Panc1 (cell line): Measurements from ENCODE around the gene ZNF318. TPM values are rescaled to one million over a fixed set of nuclear protein-coding genes. Genes with fewer than 3 reads are reported as not detected.

Source experiments
- ATAC-seq: fragments of 200-7000 bp; cut with Tn5 transposase; 2 replicates; pipeline ENCODE4 v1.9.1; 2020; ENCODE audit warnings: mild to moderate bottlenecking, moderate library complexity
- BruUV-seq: library from RNA; stranded (reverse); fragments of 400-500 nt; replicated peaks from 2 replicates; lab custom pipeline; 2021; lab: Mats Ljungman, UMichigan
- CTCF ChIA-PET: fragments of 300-600 bp; sonication (Branson Sonifier 250); formaldehyde crosslinking; loops from one replicate; lab custom pipeline; 2022; ENCODE audit warnings: antibody characterized with exemption; lab: Charles Lee
- POLR2A ChIA-PET: fragments of 300-600 bp; sonication (Branson Sonifier 250); formaldehyde crosslinking; loops from one replicate; lab custom pipeline; 2022; ENCODE audit warnings: antibody characterized with exemption; lab: Charles Lee
- DNase-seq: peaks from one replicate; pipeline ENCODE4 v3.0.0-alpha.2; 2010; ENCODE audit warnings: low read depth, low spot score
- H3K27ac ChIP-seq: 2 replicates; pipeline ENCODE4 v1.5.1; 2011; ENCODE audit warnings: mild to moderate bottlenecking, low read length, inconsistent platforms
- H3K27me3 ChIP-seq: fragments of 200-500 bp; sonication (Bioruptor generic); 2 replicates; pipeline ENCODE4 v1.6.0; 2014; ENCODE audit warnings: low read length, inconsistent platforms; ENCODE audit not compliant: control insufficient read depth, insufficient read depth
- H3K36me3 ChIP-seq: fragments of 200-500 bp; sonication (Bioruptor generic); 2 replicates; pipeline ENCODE4 v1.5.1; 2014; ENCODE audit warnings: inconsistent platforms, mild to moderate bottlenecking, low read length, moderate library complexity; ENCODE audit not compliant: control insufficient read depth, insufficient read depth
- H3K4me1 ChIP-seq: 2 replicates; pipeline ENCODE4 v1.5.1; 2011; ENCODE audit warnings: inconsistent platforms, mild to moderate bottlenecking, low read length, moderate library complexity; ENCODE audit not compliant: control insufficient read depth, insufficient read depth
- H3K4me3 ChIP-seq, 2 experiments: 2 replicates each; pipeline ENCODE4 v1.5.1; 2011 to 2012; ENCODE audit warnings: low read depth in 2 of 2, low read length in 2 of 2, mild to moderate bottlenecking in 2 of 2, inconsistent platforms in 1 of 2, moderate library complexity in 1 of 2
- H3K9me3 ChIP-seq: fragments of 200-500 bp; sonication (Bioruptor generic); 2 replicates; pipeline ENCODE4 v1.5.1; 2014; ENCODE audit warnings: low read depth, mild to moderate bottlenecking, inconsistent platforms, low read length, moderate library complexity; ENCODE audit not compliant: control insufficient read depth, insufficient read depth
- POLR2AphosphoS5 ChIP-seq: IDR thresholded peaks from 2 replicates; pipeline ENCODE4 v1.6.1; 2012; ENCODE audit warnings: mild to moderate bottlenecking, low read depth, low read length, moderate library complexity
- SIN3A ChIP-seq: IDR thresholded peaks from 2 replicates; pipeline ENCODE4 v1.6.1; 2012; ENCODE audit warnings: low read depth, mild to moderate bottlenecking, low read length, moderate library complexity, borderline replicate concordance; ENCODE audit not compliant: insufficient read depth
- TCF7L2 ChIP-seq: IDR thresholded peaks from 2 replicates; pipeline ENCODE4 v1.6.1; 2011; ENCODE audit warnings: mild to moderate bottlenecking, low read depth, low read length, inconsistent platforms
- in situ Hi-C: cut with HindIII; loops from 2 replicates; pipeline ENCODE4 v1.10.0; 2016; ENCODE audit warnings: low sequenced_read_pairs, low pct_unique_long_range_greater_than_20kb
- intact Hi-C: fragments of 100-400 bp; cut with micrococcal nuclease; formaldehyde crosslinking; loops from one replicate; pipeline ENCODE4 v1.10.0; 2022; ENCODE audit not compliant: unreplicated experiment
- total RNA-seq: library from RNA; stranded (reverse); gene quantifications from one replicate; pipeline ENCODE4 v1.2.1, GENCODE V29; 2021; ENCODE audit not compliant: unreplicated experiment
- TF ChIP-seq, protein P1 (sequence below): fragments of 450-650 bp; IDR thresholded peaks from 2 replicates; pipeline ENCODE4 v1.5.1; 2017; ENCODE audit warnings: mild to moderate bottlenecking
- TF ChIP-seq, protein P2 (sequence below), 2 experiments: IDR thresholded peaks; 2 replicates each; pipeline ENCODE4 v1.6.1; 2011 to 2012; ENCODE audit warnings: low read depth in 2 of 2, control low read depth in 1 of 2, low read length in 1 of 2, mild to moderate bottlenecking in 1 of 2, moderate library complexity in 1 of 2; ENCODE audit not compliant: insufficient read depth in 1 of 2

ZNF318 gene
- total RNA-seq, 1 experiment from 2014 or later = 28.0 TPM

DNA sequence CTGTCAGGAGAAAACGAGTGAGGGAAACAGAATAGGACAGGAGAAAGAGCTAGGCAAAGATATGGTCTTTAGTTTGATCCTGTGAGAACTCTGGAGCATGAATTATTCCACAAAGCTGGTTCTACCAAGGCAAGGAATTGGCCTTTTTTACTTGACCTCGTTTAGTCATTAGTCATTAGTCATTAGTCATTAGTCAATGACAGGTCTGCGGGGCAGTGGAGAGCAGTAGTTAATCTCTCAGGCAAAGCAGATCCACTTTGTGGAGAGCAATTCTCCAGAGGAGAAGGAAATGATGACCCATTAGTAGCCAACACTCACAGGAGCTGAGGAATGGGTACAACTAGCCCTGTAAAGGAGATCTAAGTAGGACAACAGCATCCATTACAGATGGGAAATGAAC, 35.9 kb upstream of the ZNF318 start:
- Histone ChIP-seq H3K4me3 (no peak overlapping the region), H3K4me1 (no peaks in the 10 kb centered on the region), H3K27me3 (peaks cover 3% of the 10 kb centered on the region; the same call in 1 of the 2 replicates), H3K27ac (no peak overlapping the region), H3K36me3 (no peaks in the 10 kb centered on the region), H3K9me3 (no peaks in the 10 kb centered on the region)
- no peak for DNase-seq
- ChIA-PET CTCF (no interaction called here), POLR2A (no interaction called here)
- in situ Hi-C loops = no loop called here
- no TSS peak for BruUV-seq
- TF ChIP-seq SIN3A (no peak), TCF7L2 (no peak), POLR2AphosphoS5 (no peak)
- TF ChIP-seq, protein P1, sequence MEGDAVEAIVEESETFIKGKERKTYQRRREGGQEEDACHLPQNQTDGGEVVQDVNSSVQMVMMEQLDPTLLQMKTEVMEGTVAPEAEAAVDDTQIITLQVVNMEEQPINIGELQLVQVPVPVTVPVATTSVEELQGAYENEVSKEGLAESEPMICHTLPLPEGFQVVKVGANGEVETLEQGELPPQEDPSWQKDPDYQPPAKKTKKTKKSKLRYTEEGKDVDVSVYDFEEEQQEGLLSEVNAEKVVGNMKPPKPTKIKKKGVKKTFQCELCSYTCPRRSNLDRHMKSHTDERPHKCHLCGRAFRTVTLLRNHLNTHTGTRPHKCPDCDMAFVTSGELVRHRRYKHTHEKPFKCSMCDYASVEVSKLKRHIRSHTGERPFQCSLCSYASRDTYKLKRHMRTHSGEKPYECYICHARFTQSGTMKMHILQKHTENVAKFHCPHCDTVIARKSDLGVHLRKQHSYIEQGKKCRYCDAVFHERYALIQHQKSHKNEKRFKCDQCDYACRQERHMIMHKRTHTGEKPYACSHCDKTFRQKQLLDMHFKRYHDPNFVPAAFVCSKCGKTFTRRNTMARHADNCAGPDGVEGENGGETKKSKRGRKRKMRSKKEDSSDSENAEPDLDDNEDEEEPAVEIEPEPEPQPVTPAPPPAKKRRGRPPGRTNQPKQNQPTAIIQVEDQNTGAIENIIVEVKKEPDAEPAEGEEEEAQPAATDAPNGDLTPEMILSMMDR = no peak
- TF ChIP-seq, protein P2, sequence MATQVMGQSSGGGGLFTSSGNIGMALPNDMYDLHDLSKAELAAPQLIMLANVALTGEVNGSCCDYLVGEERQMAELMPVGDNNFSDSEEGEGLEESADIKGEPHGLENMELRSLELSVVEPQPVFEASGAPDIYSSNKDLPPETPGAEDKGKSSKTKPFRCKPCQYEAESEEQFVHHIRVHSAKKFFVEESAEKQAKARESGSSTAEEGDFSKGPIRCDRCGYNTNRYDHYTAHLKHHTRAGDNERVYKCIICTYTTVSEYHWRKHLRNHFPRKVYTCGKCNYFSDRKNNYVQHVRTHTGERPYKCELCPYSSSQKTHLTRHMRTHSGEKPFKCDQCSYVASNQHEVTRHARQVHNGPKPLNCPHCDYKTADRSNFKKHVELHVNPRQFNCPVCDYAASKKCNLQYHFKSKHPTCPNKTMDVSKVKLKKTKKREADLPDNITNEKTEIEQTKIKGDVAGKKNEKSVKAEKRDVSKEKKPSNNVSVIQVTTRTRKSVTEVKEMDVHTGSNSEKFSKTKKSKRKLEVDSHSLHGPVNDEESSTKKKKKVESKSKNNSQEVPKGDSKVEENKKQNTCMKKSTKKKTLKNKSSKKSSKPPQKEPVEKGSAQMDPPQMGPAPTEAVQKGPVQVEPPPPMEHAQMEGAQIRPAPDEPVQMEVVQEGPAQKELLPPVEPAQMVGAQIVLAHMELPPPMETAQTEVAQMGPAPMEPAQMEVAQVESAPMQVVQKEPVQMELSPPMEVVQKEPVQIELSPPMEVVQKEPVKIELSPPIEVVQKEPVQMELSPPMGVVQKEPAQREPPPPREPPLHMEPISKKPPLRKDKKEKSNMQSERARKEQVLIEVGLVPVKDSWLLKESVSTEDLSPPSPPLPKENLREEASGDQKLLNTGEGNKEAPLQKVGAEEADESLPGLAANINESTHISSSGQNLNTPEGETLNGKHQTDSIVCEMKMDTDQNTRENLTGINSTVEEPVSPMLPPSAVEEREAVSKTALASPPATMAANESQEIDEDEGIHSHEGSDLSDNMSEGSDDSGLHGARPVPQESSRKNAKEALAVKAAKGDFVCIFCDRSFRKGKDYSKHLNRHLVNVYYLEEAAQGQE (IDR thresholded peaks at IDR 0.05; ENCODE audit: insufficient read depth in 1 of 2, low read depth in 2 of 2, low read length in 1 of 2) = no peak
- no peak for ATAC-seq
- intact Hi-C loops = no loop called here

DNA sequence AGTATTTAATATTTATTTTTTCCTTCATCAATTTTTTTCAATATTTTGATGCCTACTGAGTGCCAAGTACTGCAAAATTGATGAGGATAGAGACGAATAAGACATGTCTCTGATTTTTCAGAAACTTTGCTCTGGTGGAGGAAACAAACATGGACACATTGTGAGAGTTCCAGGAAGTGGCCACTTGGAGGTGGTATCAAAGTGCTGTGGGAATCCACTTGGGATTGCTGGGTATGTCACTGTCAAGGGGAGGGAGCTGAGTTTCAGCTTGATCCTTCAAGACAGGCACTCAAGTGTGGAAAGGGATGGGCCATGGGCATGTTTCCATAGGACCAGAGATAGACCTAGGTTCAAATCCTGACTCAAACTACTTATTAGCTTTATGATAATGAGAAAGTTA, 33.4 kb upstream of the ZNF318 start:
- in situ Hi-C loops = no loop called here

More for the DNA sequence above, 33.4 kb upstream of the ZNF318 start:
- CTCF ChIA-PET = no interaction called here
- no peaks in the 10 kb centered on the region for H3K9me3 ChIP-seq
- no peaks in the 10 kb centered on the region for H3K36me3 ChIP-seq
- POLR2A ChIA-PET = no interaction called here
- ATAC-seq (no peak), DNase-seq (no peak)
- no peaks in the 10 kb centered on the region for H3K4me1 ChIP-seq
- TF ChIP-seq, protein P2 (IDR thresholded peaks at IDR 0.05; ENCODE audit: insufficient read depth in 1 of 2, low read depth in 2 of 2, low read length in 1 of 2) = no peak
- TF ChIP-seq, protein P1 = 0 out of 2 replicates have a peak, but pooled peaks have one; percentile 5
- TF ChIP-seq POLR2AphosphoS5 (no peak), SIN3A (no peak), TCF7L2 (no peak)
- H3K27ac ChIP-seq = no peak overlapping the region
- peaks cover 3% of the 10 kb centered on the region; the same call in 1 of the 2 replicates for H3K27me3 ChIP-seq
- intact Hi-C loops = no loop called here
- no peak overlapping the region for H3K4me3 ChIP-seq
- BruUV-seq = no TSS peak
